NCI-H748 (cell line): ENCODE measurements around the gene VN1R5.
A peak's percentile ranks its signal among the peaks of the same experiment; 100 is the strongest.
"Not testable (repeated sequence)": the region's sequence is repeated elsewhere in the genome, so short reads cannot be mapped to it uniquely, and the experiment has no call there.

Experiments used
- DNase-seq: peaks from one replicate; lab custom pipeline; 2025; ENCODE audit not compliant: unreplicated experiment; lab: John Stamatoyannopoulos, UW

VN1R5 gene

GRCh38 chr1:247255772-247256171, at the start of gene VN1R5:
TSS of gene VN1R5 (plus strand) at chr1:247256072.
- not testable (repeated sequence) for DNase-seq

- no peak for DNase-seq
Observed at GRCh38 chr1:247209396-247209795, 46.5 kb upstream of the VN1R5 start.

GRCh38 chr1:247210062-247210375, 45.9 kb upstream of the VN1R5 start:
- DNase-seq: peak; percentile 29

GRCh38 chr1:247210376-247211117, 45.3 kb upstream of the VN1R5 start:
- peak; percentile 94 for DNase-seq

- no peak for DNase-seq
Observed at GRCh38 chr1:247211339-247211738, 44.5 kb upstream of the VN1R5 start.

- no peak for DNase-seq
Observed at GRCh38 chr1:247212012-247212411, 43.9 kb upstream of the VN1R5 start.

GRCh38 chr1:247212627-247213617, 43.0 kb upstream of the VN1R5 start:
- no peak for DNase-seq

GRCh38 chr1:247216261-247216660, 39.6 kb upstream of the VN1R5 start:
- no peak for DNase-seq

GRCh38 chr1:247218121-247218651, 37.7 kb upstream of the VN1R5 start:
- no peak for DNase-seq

- DNase-seq: not testable (repeated sequence)
Observed at GRCh38 chr1:247220280-247220679, 35.6 kb upstream of the VN1R5 start.

- no peak for DNase-seq
Observed at GRCh38 chr1:247222840-247223239, 33.0 kb upstream of the VN1R5 start.

- DNase-seq: no peak
Observed at GRCh38 chr1:247224822-247225221, 31.1 kb upstream of the VN1R5 start.

- DNase-seq: peak; percentile 26
Observed at GRCh38 chr1:247228133-247228532, 27.7 kb upstream of the VN1R5 start.

- DNase-seq: no peak
Observed at GRCh38 chr1:247241691-247242090, 14.2 kb upstream of the VN1R5 start.

- no peak for DNase-seq
Observed at GRCh38 chr1:247243524-247244137, 12.2 kb upstream of the VN1R5 start.

GRCh38 chr1:247246325-247247115, 9.4 kb upstream of the VN1R5 start:
- DNase-seq: no peak

- DNase-seq: no peak
Observed at GRCh38 chr1:247247568-247247967, 8.3 kb upstream of the VN1R5 start.

GRCh38 chr1:247266053-247266452, 10.2 kb downstream of the VN1R5 start:
- no peak for DNase-seq

GRCh38 chr1:247268390-247269045, 12.6 kb downstream of the VN1R5 start:
- DNase-seq: no peak

- no peak for DNase-seq
Observed at GRCh38 chr1:247269133-247269532, 13.3 kb downstream of the VN1R5 start.
